Measurements from ENCODE around the gene MPP3.

Gene MPP3

DNA sequence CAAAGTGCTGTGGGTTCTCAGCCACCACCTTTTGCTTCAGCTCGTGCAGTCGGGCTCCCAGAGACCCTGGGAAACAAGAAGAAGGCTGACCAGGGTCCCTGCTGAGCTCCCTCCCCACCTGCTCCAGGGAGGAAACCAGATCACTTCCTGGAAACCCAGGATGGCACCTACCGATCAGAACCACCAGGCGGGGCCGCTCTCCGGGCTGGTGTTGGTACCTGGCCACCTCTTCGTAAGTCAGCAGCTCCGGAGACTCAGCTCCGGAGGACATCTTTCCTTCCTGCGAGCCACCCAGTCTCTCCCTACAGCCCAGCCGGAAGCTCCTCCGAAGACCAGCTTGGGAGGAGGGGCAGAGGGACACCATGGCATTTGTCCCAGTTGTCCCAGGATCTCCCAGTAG, 18.9 kb downstream of the MPP3 start:
- no peak overlapping the region for H3K27ac ChIP-seq
- peak; percentile 43 for DNase-seq (ENCODE audit: low spot score)

DNA sequence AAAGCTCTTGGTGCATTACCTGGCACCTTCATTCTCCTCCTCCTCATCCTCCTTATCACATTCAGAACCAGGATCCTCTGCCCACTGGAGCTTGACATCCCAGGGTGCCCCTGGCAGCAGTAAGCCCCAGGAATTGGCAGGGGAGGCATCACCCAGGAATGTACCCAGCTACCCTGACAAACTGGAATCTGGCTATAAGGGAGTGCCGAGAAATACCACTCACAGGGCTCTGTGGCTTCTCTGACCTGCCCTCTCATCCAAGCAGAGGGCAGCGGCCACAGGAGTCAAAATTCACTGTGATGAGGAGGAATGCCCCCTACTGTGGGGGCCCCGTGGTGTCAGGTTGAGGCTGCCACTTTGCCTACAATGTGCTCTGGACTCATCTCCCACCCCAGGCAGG, 19.6 kb downstream of the MPP3 start:
- Histone ChIP-seq H3K4me3 (no peak overlapping the region), H3K27ac (no peak overlapping the region)
- TF ChIP-seq, protein P1, sequence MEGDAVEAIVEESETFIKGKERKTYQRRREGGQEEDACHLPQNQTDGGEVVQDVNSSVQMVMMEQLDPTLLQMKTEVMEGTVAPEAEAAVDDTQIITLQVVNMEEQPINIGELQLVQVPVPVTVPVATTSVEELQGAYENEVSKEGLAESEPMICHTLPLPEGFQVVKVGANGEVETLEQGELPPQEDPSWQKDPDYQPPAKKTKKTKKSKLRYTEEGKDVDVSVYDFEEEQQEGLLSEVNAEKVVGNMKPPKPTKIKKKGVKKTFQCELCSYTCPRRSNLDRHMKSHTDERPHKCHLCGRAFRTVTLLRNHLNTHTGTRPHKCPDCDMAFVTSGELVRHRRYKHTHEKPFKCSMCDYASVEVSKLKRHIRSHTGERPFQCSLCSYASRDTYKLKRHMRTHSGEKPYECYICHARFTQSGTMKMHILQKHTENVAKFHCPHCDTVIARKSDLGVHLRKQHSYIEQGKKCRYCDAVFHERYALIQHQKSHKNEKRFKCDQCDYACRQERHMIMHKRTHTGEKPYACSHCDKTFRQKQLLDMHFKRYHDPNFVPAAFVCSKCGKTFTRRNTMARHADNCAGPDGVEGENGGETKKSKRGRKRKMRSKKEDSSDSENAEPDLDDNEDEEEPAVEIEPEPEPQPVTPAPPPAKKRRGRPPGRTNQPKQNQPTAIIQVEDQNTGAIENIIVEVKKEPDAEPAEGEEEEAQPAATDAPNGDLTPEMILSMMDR (IDR thresholded peaks at IDR 0.05): no peak
- peak; percentile 29 for DNase-seq (ENCODE audit: low spot score)

More for the DNA sequence above, 18.9 kb downstream of the MPP3 start:
- H3K4me3 ChIP-seq: no peak overlapping the region
- TF ChIP-seq, protein P1 (IDR thresholded peaks at IDR 0.05): no peak

- TF ChIP-seq, protein P1 (IDR thresholded peaks at IDR 0.05): no peak
- DNase-seq (ENCODE audit: low spot score): peak; percentile 49
- Histone ChIP-seq H3K27ac (no peak overlapping the region), H3K4me3 (no peak overlapping the region)
Measured at GRCh38 chr17:43812396-43813265, 20.3 kb downstream of the MPP3 start.

DNA sequence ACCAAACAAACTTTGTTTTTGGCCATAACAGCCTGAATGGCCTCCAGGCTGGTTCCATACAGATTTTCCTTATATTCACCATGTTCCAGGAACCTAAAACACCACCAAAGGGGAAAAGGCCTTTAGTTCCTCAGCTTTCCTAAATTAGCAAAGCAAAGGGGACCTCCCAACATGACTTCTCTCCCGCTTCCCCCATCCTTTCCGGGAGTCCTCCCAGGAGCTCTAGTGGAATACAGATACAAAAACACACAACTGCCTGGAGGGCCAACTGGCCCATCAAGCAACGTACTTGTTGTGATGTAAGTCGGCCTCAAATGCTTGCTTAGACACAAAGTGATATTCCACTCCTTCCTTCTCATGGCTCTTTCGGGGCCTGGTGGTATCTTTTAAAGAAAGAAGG, 22.1 kb downstream of the MPP3 start:
- Histone ChIP-seq H3K4me3 (no peak overlapping the region), H3K27ac (no peak overlapping the region)
- DNase-seq (ENCODE audit: low spot score): peak; percentile 40
- TF ChIP-seq, protein P1 (IDR thresholded peaks at IDR 0.05): no peak

- H3K4me3 ChIP-seq: no peak overlapping the region
- no peak overlapping the region for H3K27ac ChIP-seq
- peak; percentile 66 for DNase-seq (ENCODE audit: low spot score)
- TF ChIP-seq, protein P1 (IDR thresholded peaks at IDR 0.05): no peak
Measured at GRCh38 chr17:43810226-43810715, 22.7 kb downstream of the MPP3 start.

DNA sequence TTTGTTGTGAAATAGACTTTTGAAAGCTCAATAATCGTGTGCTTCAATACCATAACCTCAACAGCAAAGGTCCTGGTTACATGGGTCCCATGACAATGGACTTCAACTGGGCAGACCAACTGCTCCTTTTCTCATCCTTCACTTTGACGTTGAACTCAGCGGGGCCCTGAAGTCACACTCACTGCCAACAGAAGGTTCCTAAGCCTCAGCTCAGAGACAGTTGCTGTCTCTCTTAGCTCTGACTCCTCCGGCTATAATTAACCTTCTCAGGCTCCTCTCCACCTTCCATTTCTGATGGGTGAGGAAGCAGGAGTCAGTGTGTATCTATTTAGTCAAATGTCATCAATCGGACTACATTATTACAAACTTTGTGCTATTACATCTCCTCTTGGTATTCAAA, 23.8 kb downstream of the MPP3 start:
- H3K4me3 ChIP-seq: no peak overlapping the region
- H3K27ac ChIP-seq: no peak overlapping the region
- peak; percentile 9 for DNase-seq (ENCODE audit: low spot score)
- TF ChIP-seq, protein P1 (IDR thresholded peaks at IDR 0.05): no peak

GRCh38 chr17:43808076-43808475, 24.9 kb downstream of the MPP3 start:
- Histone ChIP-seq H3K4me3 (no peak overlapping the region), H3K27ac (no peak overlapping the region)
- DNase-seq (ENCODE audit: low spot score): peak; percentile 5
- TF ChIP-seq, protein P1 (IDR thresholded peaks at IDR 0.05): no peak

All from coronary artery (tissue), 2 donors.